DOHH2 (cell line): ENCODE data around the gene LRRC7.

Source experiments
- H3F3A ChIP-seq: fragments of 200-600 bp; sonication (generic), shearing (Covaris generic); 2 replicates; pipeline ENCODE4 v1.6.0; 2016; ENCODE audit warnings: antibody characterized with exemption, mild to moderate bottlenecking; ENCODE audit not compliant: control insufficient read depth, insufficient read depth
- H3K27ac ChIP-seq: fragments of 200-600 bp; sonication (generic); 2 replicates; pipeline ENCODE4 v1.5.1; 2014; ENCODE audit warnings: low read depth, mild to moderate bottlenecking, low read length, moderate library complexity
- H3K27me3 ChIP-seq: fragments of 200-600 bp; sonication (generic); 2 replicates; pipeline ENCODE4 v1.6.1; 2014; ENCODE audit warnings: mild to moderate bottlenecking, low read length, mixed read lengths; ENCODE audit not compliant: control insufficient read depth
- H3K36me3 ChIP-seq: fragments of 200-600 bp; sonication (generic); 2 replicates; pipeline ENCODE4 v1.6.1; 2014; ENCODE audit warnings: mild to moderate bottlenecking, low read length, moderate library complexity, mixed read lengths; ENCODE audit not compliant: control insufficient read depth
- H3K4me1 ChIP-seq: fragments of 200-600 bp; sonication (generic); 2 replicates; pipeline ENCODE4 v1.6.1; 2014; ENCODE audit warnings: mild to moderate bottlenecking, low read length, mixed read lengths; ENCODE audit not compliant: control insufficient read depth
- H3K4me2 ChIP-seq: fragments of 200-600 bp; sonication (generic); 2 replicates; pipeline ENCODE4 v1.6.0; 2014; ENCODE audit warnings: mild to moderate bottlenecking, low read length, moderate library complexity
- H3K4me3 ChIP-seq: fragments of 200-600 bp; sonication (generic); 2 replicates; pipeline ENCODE4 v1.5.1; 2014; ENCODE audit warnings: mild to moderate bottlenecking, low read length, mixed read lengths
- H3K79me2 ChIP-seq: fragments of 200-600 bp; sonication (generic); 2 replicates; pipeline ENCODE4 v1.6.1; 2014; ENCODE audit warnings: mild to moderate bottlenecking, low read length, mixed read lengths; ENCODE audit not compliant: control insufficient read depth
- H3K9me2 ChIP-seq: fragments of 200-600 bp; sonication (generic); replicated peaks from 2 replicates; pipeline ENCODE4 v1.6.1; 2014; ENCODE audit warnings: mild to moderate bottlenecking, low read length, mixed read lengths; ENCODE audit not compliant: control insufficient read depth
- H3K9me3 ChIP-seq: fragments of 200-600 bp; sonication (generic); 2 replicates; pipeline ENCODE4 v1.6.1; 2014; ENCODE audit warnings: antibody characterized with exemption, low read length, mixed read lengths; ENCODE audit not compliant: control insufficient read depth, insufficient read depth
- H4K20me1 ChIP-seq: fragments of 200-600 bp; sonication (generic); 2 replicates; pipeline ENCODE4 v1.6.0; 2014; ENCODE audit warnings: low read depth, mild to moderate bottlenecking, antibody characterized with exemption, low read length, moderate library complexity; ENCODE audit not compliant: control insufficient read depth, insufficient read depth
- EZH2phosphoT487 ChIP-seq: fragments of 200-600 bp; sonication (generic); IDR thresholded peaks from 2 replicates; pipeline ENCODE4 v1.6.1; 2017; ENCODE audit warnings: borderline replicate concordance, mild to moderate bottlenecking, antibody characterized with exemption, low read length, moderate library complexity, mixed read lengths
- TF ChIP-seq, protein P1 (sequence below): fragments of 200-600 bp; sonication (generic); IDR thresholded peaks from one replicate; pipeline ENCODE4 v1.5.1; 2014; ENCODE audit warnings: antibody characterized with exemption, mild to moderate bottlenecking, low read depth, low read length; ENCODE audit not compliant: poor library complexity, severe bottlenecking

Gene LRRC7

DNA sequence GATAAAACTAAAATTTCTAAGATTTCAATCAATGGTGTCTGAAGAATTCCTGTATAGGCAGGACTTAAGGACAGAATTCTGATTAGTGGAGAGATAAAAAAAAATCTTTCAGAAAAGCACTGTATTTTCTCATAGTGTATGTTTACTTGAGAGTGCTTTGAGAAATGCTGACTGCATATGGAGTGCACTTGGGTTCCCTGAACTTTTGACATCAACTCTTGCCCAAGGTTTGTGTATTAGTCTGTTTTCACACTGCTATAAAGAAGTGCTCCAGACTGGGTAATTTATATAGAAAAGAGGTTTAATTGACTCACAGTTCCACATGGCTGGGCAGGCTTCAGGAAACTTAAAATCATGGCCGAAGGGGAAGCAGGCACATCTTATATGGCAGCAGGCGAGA lies 362.7 kb downstream of the LRRC7 start:
- H4K20me1 ChIP-seq: no peaks in the 10 kb centered on the region
- H3K4me3 ChIP-seq: no peak overlapping the region
- H3K27me3 ChIP-seq: no peaks in the 10 kb centered on the region
- no peaks in the 10 kb centered on the region for H3K4me1 ChIP-seq
- H3K9me2 ChIP-seq: no peaks in the 10 kb centered on the region
- H3K9me3 ChIP-seq: no peaks in the 10 kb centered on the region
- no peak overlapping the region for H3K27ac ChIP-seq
- H3F3A ChIP-seq: no peaks in the 10 kb centered on the region
- no peaks in the 10 kb centered on the region for H3K36me3 ChIP-seq
- H3K4me2 ChIP-seq: no peak overlapping the region
- TF ChIP-seq EZH2phosphoT487: no peak
- TF ChIP-seq, protein P1, sequence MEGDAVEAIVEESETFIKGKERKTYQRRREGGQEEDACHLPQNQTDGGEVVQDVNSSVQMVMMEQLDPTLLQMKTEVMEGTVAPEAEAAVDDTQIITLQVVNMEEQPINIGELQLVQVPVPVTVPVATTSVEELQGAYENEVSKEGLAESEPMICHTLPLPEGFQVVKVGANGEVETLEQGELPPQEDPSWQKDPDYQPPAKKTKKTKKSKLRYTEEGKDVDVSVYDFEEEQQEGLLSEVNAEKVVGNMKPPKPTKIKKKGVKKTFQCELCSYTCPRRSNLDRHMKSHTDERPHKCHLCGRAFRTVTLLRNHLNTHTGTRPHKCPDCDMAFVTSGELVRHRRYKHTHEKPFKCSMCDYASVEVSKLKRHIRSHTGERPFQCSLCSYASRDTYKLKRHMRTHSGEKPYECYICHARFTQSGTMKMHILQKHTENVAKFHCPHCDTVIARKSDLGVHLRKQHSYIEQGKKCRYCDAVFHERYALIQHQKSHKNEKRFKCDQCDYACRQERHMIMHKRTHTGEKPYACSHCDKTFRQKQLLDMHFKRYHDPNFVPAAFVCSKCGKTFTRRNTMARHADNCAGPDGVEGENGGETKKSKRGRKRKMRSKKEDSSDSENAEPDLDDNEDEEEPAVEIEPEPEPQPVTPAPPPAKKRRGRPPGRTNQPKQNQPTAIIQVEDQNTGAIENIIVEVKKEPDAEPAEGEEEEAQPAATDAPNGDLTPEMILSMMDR: no peak
- no peaks in the 10 kb centered on the region for H3K79me2 ChIP-seq

DNA sequence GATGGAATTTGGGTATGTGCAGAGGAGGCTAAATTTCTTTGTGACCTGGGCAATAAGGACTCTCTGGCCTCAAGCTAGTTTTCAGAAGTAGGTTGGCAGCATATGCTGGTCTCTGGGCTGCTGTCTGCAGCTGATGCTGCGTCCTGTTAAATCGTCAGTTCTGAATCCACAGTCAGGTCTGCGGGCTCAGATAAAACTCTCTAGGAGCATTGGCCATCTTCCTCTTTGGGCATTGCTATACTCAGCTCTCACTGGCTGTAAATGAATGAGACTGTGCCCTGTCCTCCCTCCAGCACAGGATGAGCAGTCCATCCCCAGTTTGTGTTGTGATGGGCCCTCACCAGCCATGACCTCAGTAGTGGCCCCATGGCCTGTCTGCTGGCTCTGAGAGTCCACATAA lies 365.0 kb downstream of the LRRC7 start:
- no peaks in the 10 kb centered on the region for H3K27me3 ChIP-seq
- no peak for TF ChIP-seq EZH2phosphoT487
- TF ChIP-seq, protein P1: no peak
- no peaks in the 10 kb centered on the region for H3K36me3 ChIP-seq
- H3F3A ChIP-seq: no peaks in the 10 kb centered on the region
- no peak overlapping the region for H3K4me3 ChIP-seq
- H3K4me2 ChIP-seq: no peak overlapping the region
- H3K27ac ChIP-seq: no peak overlapping the region
- no peaks in the 10 kb centered on the region for H3K79me2 ChIP-seq
- no peaks in the 10 kb centered on the region for H3K4me1 ChIP-seq
- no peaks in the 10 kb centered on the region for H3K9me2 ChIP-seq
- no peaks in the 10 kb centered on the region for H4K20me1 ChIP-seq
- no peaks in the 10 kb centered on the region for H3K9me3 ChIP-seq

DNA sequence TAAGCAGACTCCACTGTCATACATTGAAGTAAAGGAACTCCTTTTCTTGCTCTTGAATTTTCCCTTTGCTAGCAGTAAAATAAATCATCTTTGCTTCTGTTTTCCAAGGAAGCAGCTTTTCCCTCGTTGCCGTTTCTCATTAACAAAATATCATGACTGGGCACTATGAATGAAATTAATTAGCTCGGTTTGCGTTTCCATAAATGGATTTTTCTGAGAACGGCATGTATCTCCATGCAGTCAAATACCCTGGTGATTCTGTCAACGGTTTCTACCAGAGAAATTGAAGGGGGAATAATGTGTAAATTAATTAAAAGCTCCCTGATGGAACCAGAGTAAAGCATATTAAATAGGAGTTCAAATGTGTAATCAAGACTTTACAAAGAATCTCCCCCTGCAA lies 372.5 kb downstream of the LRRC7 start:
- H3K4me2 ChIP-seq: no peak overlapping the region
- TF ChIP-seq, protein P1: no peak
- no peak for TF ChIP-seq EZH2phosphoT487
- H3K4me1 ChIP-seq: no peaks in the 10 kb centered on the region
- no peak overlapping the region for H3K4me3 ChIP-seq
- no peaks in the 10 kb centered on the region for H3K79me2 ChIP-seq
- H3K27ac ChIP-seq: no peak overlapping the region
- no peaks in the 10 kb centered on the region for H4K20me1 ChIP-seq
- no peaks in the 10 kb centered on the region for H3K9me3 ChIP-seq
- no peaks in the 10 kb centered on the region for H3F3A ChIP-seq
- no peaks in the 10 kb centered on the region for H3K9me2 ChIP-seq
- no peaks in the 10 kb centered on the region for H3K27me3 ChIP-seq
- no peaks in the 10 kb centered on the region for H3K36me3 ChIP-seq

DNA sequence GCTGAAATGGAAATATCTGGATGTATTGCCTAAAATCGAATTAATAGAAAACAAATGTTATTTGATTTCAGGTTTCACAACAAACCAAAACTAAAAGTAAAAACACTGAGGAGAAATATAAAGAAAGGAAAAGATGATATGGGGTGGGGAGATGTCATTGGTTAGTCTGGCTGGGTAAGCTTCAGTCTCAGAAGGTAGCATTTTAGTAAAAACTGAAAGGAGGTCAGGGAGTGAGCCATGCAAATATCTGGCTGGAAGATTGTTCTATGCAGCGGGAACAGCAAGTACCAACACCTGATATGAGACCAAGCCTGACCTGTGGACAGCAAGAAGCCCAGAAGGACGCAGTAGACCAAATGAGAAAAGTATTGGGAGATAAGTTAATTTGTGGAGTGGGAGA lies 373.1 kb downstream of the LRRC7 start:
- H3K9me2 ChIP-seq: no peaks in the 10 kb centered on the region
- no peaks in the 10 kb centered on the region for H3K79me2 ChIP-seq
- H3K27me3 ChIP-seq: no peaks in the 10 kb centered on the region
- no peaks in the 10 kb centered on the region for H4K20me1 ChIP-seq
- H3K4me3 ChIP-seq: no peak overlapping the region
- no peaks in the 10 kb centered on the region for H3F3A ChIP-seq
- H3K36me3 ChIP-seq: no peaks in the 10 kb centered on the region
- H3K4me2 ChIP-seq: no peak overlapping the region
- TF ChIP-seq, protein P1: no peak
- TF ChIP-seq EZH2phosphoT487: no peak
- H3K4me1 ChIP-seq: no peaks in the 10 kb centered on the region
- no peak overlapping the region for H3K27ac ChIP-seq
- H3K9me3 ChIP-seq: no peaks in the 10 kb centered on the region
